IMR-90 (cell line): ENCODE measurements around the gene BNIP3. TPM values are rescaled to one million over a fixed set of nuclear protein-coding genes. Genes with fewer than 3 reads are reported as not detected.

ENCODE experiments used
- ATAC-seq: fragments of 200-7000 bp; cut with Tn5 transposase; 2 replicates; pipeline ENCODE4 v1.9.1; 2020; ENCODE audit warnings: low read depth, mild to moderate bottlenecking, moderate library complexity
- BruUV-seq: library from RNA; stranded (reverse); fragments of 400-500 nt; replicated peaks from 2 replicates; lab custom pipeline; 2021; lab: Mats Ljungman, UMichigan
- CTCF ChIA-PET: fragments of 300-600 bp; formaldehyde crosslinking; extraction: SDS; loops from one replicate; lab custom pipeline; 2021; ENCODE audit warnings: antibody characterized with exemption; lab: Yijun Ruan, JAX
- POLR2A ChIA-PET: fragments of 300-600 bp; sonication (Branson Sonifier 250); formaldehyde crosslinking; loops from one replicate; lab custom pipeline; 2022; ENCODE audit warnings: antibody characterized with exemption; ENCODE audit not compliant: unreplicated experiment; lab: Charles Lee
- DNase-seq: peaks from one replicate; pipeline ENCODE4 v3.0.0; 2013
- H2AFZ ChIP-seq: replicated peaks from 2 replicates; pipeline ENCODE3; 2013; ENCODE audit warnings: low read length, mild to moderate bottlenecking; ENCODE audit not compliant: poor library complexity
- H2AK5ac ChIP-seq: 2 replicates; pipeline ENCODE4 v1.6.1; 2013; ENCODE audit warnings: low read depth, low read length, inconsistent platforms
- H2AK9ac ChIP-seq: replicated peaks from 2 replicates; pipeline ENCODE3; 2013; ENCODE audit warnings: mild to moderate bottlenecking, low read depth, low read length, moderate library complexity; ENCODE audit not compliant: poor library complexity
- H2BK120ac ChIP-seq: 2 replicates; pipeline ENCODE4 v1.6.1; 2013; ENCODE audit warnings: low read depth, low read length, inconsistent platforms
- H2BK15ac ChIP-seq: 3 replicates; pipeline ENCODE4 v1.6.1; 2013; ENCODE audit warnings: low read depth, low read length, inconsistent platforms
- H2BK20ac ChIP-seq: 2 replicates; pipeline ENCODE4 v1.6.1; 2013; ENCODE audit warnings: low read depth, mild to moderate bottlenecking, inconsistent platforms, low read length, moderate library complexity
- H2BK5ac ChIP-seq: 2 replicates; pipeline ENCODE4 v1.6.1; 2013; ENCODE audit warnings: mild to moderate bottlenecking, low read depth, low read length, inconsistent platforms; ENCODE audit not compliant: poor library complexity, severe bottlenecking
- H3K14ac ChIP-seq: replicated peaks from 2 replicates; pipeline ENCODE4 v1.6.1; 2013; ENCODE audit warnings: low read depth, low read length, inconsistent platforms
- H3K18ac ChIP-seq: 2 replicates; pipeline ENCODE4 v1.6.1; 2013; ENCODE audit warnings: low read depth, low read length, control low read depth
- H3K23ac ChIP-seq: 2 replicates; pipeline ENCODE4 v1.6.1; 2013; ENCODE audit warnings: low read depth, low read length, inconsistent platforms
- H3K27ac ChIP-seq: 2 replicates; pipeline ENCODE4 v1.5.1; 2013; ENCODE audit warnings: mild to moderate bottlenecking, control low read depth, low read length; ENCODE audit not compliant: insufficient read depth
- H3K27me3 ChIP-seq: 2 replicates; pipeline ENCODE4 v1.6.1; 2013; ENCODE audit warnings: low read length; ENCODE audit not compliant: control insufficient read depth, insufficient read depth
- H3K36me3 ChIP-seq: 2 replicates; pipeline ENCODE4 v1.6.1; 2013; ENCODE audit warnings: low read length, mixed read lengths; ENCODE audit not compliant: control insufficient read depth, insufficient read depth
- H3K4ac ChIP-seq: 2 replicates; pipeline ENCODE4 v1.6.1; 2013; ENCODE audit warnings: low read depth, low read length, inconsistent platforms
- H3K4me1 ChIP-seq: 2 replicates; pipeline ENCODE4 v1.6.1; 2013; ENCODE audit warnings: low read length, mixed read lengths; ENCODE audit not compliant: control insufficient read depth, insufficient read depth
- H3K4me2 ChIP-seq: 2 replicates; pipeline ENCODE4 v1.6.1; 2013; ENCODE audit warnings: low read depth, mild to moderate bottlenecking, control low read depth, low read length, moderate library complexity
- H3K4me3 ChIP-seq: 2 replicates; pipeline ENCODE4 v1.5.1; 2013; ENCODE audit warnings: low read depth, mild to moderate bottlenecking, control low read depth, low read length, moderate library complexity; ENCODE audit not compliant: insufficient read depth
- H3K56ac ChIP-seq: 2 replicates; pipeline ENCODE4 v1.6.1; 2013; ENCODE audit warnings: low read length, inconsistent platforms; ENCODE audit not compliant: insufficient read depth; ENCODE audit errors: extremely low read depth
- H3K79me1 ChIP-seq, 2 experiments: 2 replicates each; pipeline ENCODE4 v1.6.1; 2013; ENCODE audit warnings: low read length in 2 of 2, inconsistent platforms in 1 of 2, low read depth in 1 of 2
- H3K9ac ChIP-seq: 2 replicates; pipeline ENCODE4 v1.6.1; 2013; ENCODE audit warnings: low read depth, low read length, control low read depth
- H3K9me1 ChIP-seq: 2 replicates; pipeline ENCODE4 v1.6.1; 2013; ENCODE audit warnings: low read length, inconsistent platforms; ENCODE audit not compliant: insufficient read depth
- H3K9me3 ChIP-seq: 2 replicates; pipeline ENCODE4 v1.6.1; 2013; ENCODE audit warnings: low read length; ENCODE audit not compliant: control insufficient read depth, insufficient read depth
- H4K20me1 ChIP-seq: 2 replicates; pipeline ENCODE4 v1.6.1; 2013; ENCODE audit warnings: low read length, inconsistent platforms; ENCODE audit not compliant: insufficient read depth
- H4K5ac ChIP-seq: 2 replicates; pipeline ENCODE4 v1.6.1; 2013; ENCODE audit warnings: mild to moderate bottlenecking, low read depth, low read length, control low read depth
- H4K8ac ChIP-seq, 2 experiments: 2 replicates each; pipeline ENCODE4 v1.6.1; 2013; ENCODE audit warnings: low read depth in 2 of 2, low read length in 2 of 2, control low read depth in 1 of 2, inconsistent platforms in 1 of 2
- H4K91ac ChIP-seq: 2 replicates; pipeline ENCODE4 v1.6.1; 2013; ENCODE audit warnings: low read depth, low read length, inconsistent platforms; ENCODE audit not compliant: insufficient read depth
- BHLHE40 ChIP-seq: fragments of 150-350 bp; IDR thresholded peaks from 2 replicates; pipeline ENCODE4 v1.6.1; 2016; ENCODE audit warnings: mild to moderate bottlenecking, low read depth, low read length
- CHD1 ChIP-seq: IDR thresholded peaks from 2 replicates; pipeline ENCODE4 v1.6.1; 2012; ENCODE audit warnings: low read depth, low read length, improper control_type of control experiment
- CTCF ChIP-seq: conservative IDR thresholded peaks from 2 replicates; pipeline ENCODE4 v1.5.1; 2012; ENCODE audit warnings: mild to moderate bottlenecking, low read depth, low read length, improper control_type of control experiment
- MAFK ChIP-seq: IDR thresholded peaks from 2 replicates; pipeline ENCODE4 v1.6.1; 2012; ENCODE audit warnings: low read depth, low read length, improper control_type of control experiment
- MAZ ChIP-seq: IDR thresholded peaks from 2 replicates; pipeline ENCODE4 v1.6.1; 2012; ENCODE audit warnings: low read depth, mild to moderate bottlenecking, low read length, improper control_type of control experiment, moderate library complexity, borderline replicate concordance
- NFE2L2 ChIP-seq: fragments of 150-350 bp; IDR thresholded peaks from 2 replicates; pipeline ENCODE4 v1.6.1; 2016; ENCODE audit warnings: low read depth, mild to moderate bottlenecking, low read length
- RAD21 ChIP-seq: IDR thresholded peaks from 2 replicates; pipeline ENCODE4 v1.6.1; 2012; ENCODE audit warnings: low read length, improper control_type of control experiment
- RCOR1 ChIP-seq: IDR thresholded peaks from 2 replicates; pipeline ENCODE4 v1.6.1; 2012; ENCODE audit warnings: mild to moderate bottlenecking, low read length, improper control_type of control experiment; ENCODE audit not compliant: insufficient replicate concordance
- RFX5 ChIP-seq: IDR thresholded peaks from 2 replicates; pipeline ENCODE4 v1.8.0; 2012; ENCODE audit warnings: low read depth, mild to moderate bottlenecking, low read length, moderate library complexity
- SMC3 ChIP-seq: fragments of 150-350 bp; IDR thresholded peaks from 2 replicates; pipeline ENCODE4 v1.6.1; 2016; ENCODE audit warnings: low read depth, mild to moderate bottlenecking, antibody characterized with exemption, low read length, moderate library complexity
- WGBS, 2 experiments: methylation state at CpG; one replicate each; pipeline versions ENCODE4 v1.1.5 to v1.1.7; 2013; ENCODE audit warnings: missing lambda C conversion rate in 2 of 2; ENCODE audit not compliant: insufficient read length in 1 of 2; ENCODE audit errors: extremely low coverage in 2 of 2; 5-methylcytosine and 5-hydroxymethylcytosine counted together
- dilution Hi-C: fragments of 300-500 bp; cut with HindIII; formaldehyde crosslinking; loops from one replicate; pipeline ENCODE4 v1.14.3; 2018; ENCODE audit warnings: low sequenced_read_pairs; ENCODE audit not compliant: unreplicated experiment
- in situ Hi-C: fragments of 300-500 bp; cut with MboI; formaldehyde crosslinking; loops from 3 replicates; pipeline ENCODE4 v1.14.3; 2019; ENCODE audit warnings: low sequenced_read_pairs, inconsistent platforms, mixed read lengths
- intact Hi-C: fragments of 100-400 bp; cut with micrococcal nuclease; formaldehyde crosslinking; loops from 2 replicates; pipeline ENCODE4 v1.10.0; 2022
- polyA plus RNA-seq, 3 experiments: library from polyadenylated mRNA; depleted of rRNA; stranded (reverse); fragments of >200 nt; gene quantifications; 2 replicates each; pipeline ENCODE4 v1.2.3, GENCODE V29; 2012; ENCODE audit warnings: low replicate concordance in 1 of 3
- total RNA-seq: library from RNA; depleted of rRNA; stranded (reverse); fragments of >200 nt; gene quantifications from 2 replicates; pipeline ENCODE4 v1.2.3, GENCODE V29; 2012
- TF ChIP-seq, protein P1 (sequence below): fragments of 150-350 bp; IDR thresholded peaks from 2 replicates; pipeline ENCODE4 v1.6.1; 2016; ENCODE audit warnings: low read depth, mild to moderate bottlenecking, low read length, moderate library complexity, borderline replicate concordance

Gene BNIP3
- total and polyA plus RNA-seq, 2 of the 4 experiments (the other 2 are of a cell fraction), result 134 to 211 TPM

- no peak for TF ChIP-seq RFX5
These were observed 1.9 kb downstream of the BNIP3 start (continued) for GRCh38 chr10:131979821-131980270.

- H3K36me3 ChIP-seq, result peaks cover 30% of the 10 kb centered on the region
- H4K8ac ChIP-seq, result no peak overlapping the region
- no peaks in the 10 kb centered on the region for H3K9me3 ChIP-seq
- no TSS peak for BruUV-seq
- ChIA-PET POLR2A (no interaction called here), CTCF (no interaction called here)
- H3K4me3 ChIP-seq, result peak overlapping the region; percentile 92
- dilution Hi-C loops, result no loop called here
- no peak overlapping the region for H3K27ac ChIP-seq
- intact Hi-C loops, result no loop called here
- H4K5ac ChIP-seq, result no peak overlapping the region
- H3K4me1 ChIP-seq, result peaks cover 22% of the 10 kb centered on the region
- no peak overlapping the region for H4K91ac ChIP-seq
- H2BK5ac ChIP-seq, result peak overlapping the region; percentile 9
- peak overlapping the region; percentile 87 for H3K4me2 ChIP-seq
- H3K23ac ChIP-seq, result peak overlapping the region; percentile 33; the same call in 1 of the 2 replicates
- H2BK120ac ChIP-seq, result no peak overlapping the region
- no peak overlapping the region for H2BK15ac ChIP-seq
- H3K4ac ChIP-seq, result peak overlapping the region; percentile 37; the same call in 1 of the 2 replicates
- peak overlapping the region; percentile 91 for H3K9ac ChIP-seq
- H4K20me1 ChIP-seq, result peaks cover 66% of the 10 kb centered on the region
- H3K79me1 ChIP-seq, result peaks cover 0 to 66% of the 10 kb centered on the region in 2 experiments; a peak in 2 of 4 replicates
- in situ Hi-C loops, result no loop called here
- H3K14ac ChIP-seq, result 0 out of 2 replicates have a peak overlapping the region, but pooled peaks have one; percentile 20
- no peak overlapping the region for H2AFZ ChIP-seq
- DNase-seq (no peak), ATAC-seq (no peak)
- H3K27me3 ChIP-seq, result no peaks in the 10 kb centered on the region
- H2AK9ac ChIP-seq, result peak overlapping the region; percentile 29
- TF ChIP-seq CHD1, result no peak
- TF ChIP-seq RCOR1, result no peak
- TF ChIP-seq BHLHE40, result no peak
- no peak for TF ChIP-seq MAFK
- no peak for TF ChIP-seq NFE2L2
- TF ChIP-seq RAD21, result no peak
- TF ChIP-seq SMC3, result no peak
- TF ChIP-seq, protein P1, sequence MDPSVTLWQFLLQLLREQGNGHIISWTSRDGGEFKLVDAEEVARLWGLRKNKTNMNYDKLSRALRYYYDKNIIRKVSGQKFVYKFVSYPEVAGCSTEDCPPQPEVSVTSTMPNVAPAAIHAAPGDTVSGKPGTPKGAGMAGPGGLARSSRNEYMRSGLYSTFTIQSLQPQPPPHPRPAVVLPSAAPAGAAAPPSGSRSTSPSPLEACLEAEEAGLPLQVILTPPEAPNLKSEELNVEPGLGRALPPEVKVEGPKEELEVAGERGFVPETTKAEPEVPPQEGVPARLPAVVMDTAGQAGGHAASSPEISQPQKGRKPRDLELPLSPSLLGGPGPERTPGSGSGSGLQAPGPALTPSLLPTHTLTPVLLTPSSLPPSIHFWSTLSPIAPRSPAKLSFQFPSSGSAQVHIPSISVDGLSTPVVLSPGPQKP, result no peak
- no peak for TF ChIP-seq CTCF
- TF ChIP-seq MAZ, result no peak
- WGBS, 2 experiments, result 64% methylated on average over 3 of the region's 7 CpGs; no CpG with 5 or more reads in 1 of the 2 experiments
- peaks cover 23% of the 10 kb centered on the region for H3K9me1 ChIP-seq
- no peak overlapping the region for H3K56ac ChIP-seq
- H2AK5ac ChIP-seq, result no peak overlapping the region
- H2BK20ac ChIP-seq, result no peak overlapping the region
- H3K18ac ChIP-seq, result no peak overlapping the region
These were observed 2.4 kb downstream of the BNIP3 start for GRCh38 chr10:131979336-131979735.
